Fibroblast of skin of scalp (primary cell): ENCODE measurements around the gene CACNA2D3.
A peak's percentile ranks its signal among the peaks of the same experiment; 100 is the strongest.

ENCODE experiments used
- DNase-seq: peaks from one replicate; pipeline ENCODE4 v3.0.0-alpha.2; 2013

CACNA2D3 gene

DNA sequence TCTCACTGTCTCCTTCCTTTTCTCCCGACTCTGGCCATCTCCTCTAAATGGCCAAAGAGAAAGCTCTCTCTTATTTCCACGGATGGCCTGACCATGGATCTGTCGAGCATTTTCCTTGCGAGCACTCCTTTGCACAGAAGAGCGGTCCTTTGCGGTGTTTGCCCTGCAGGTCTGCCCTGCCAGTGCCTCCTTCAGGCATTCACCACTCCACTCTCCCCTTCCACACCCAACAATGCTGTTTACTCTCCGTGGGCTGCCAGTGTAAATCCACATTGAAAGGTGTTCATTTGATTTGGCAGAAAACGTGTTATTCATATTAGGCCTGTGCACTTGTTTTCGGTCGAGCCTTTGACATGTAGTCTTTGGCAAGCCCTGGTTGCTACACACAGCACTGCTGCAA, 49.6 kb downstream of the CACNA2D3 start:
- no peak for DNase-seq

DNA sequence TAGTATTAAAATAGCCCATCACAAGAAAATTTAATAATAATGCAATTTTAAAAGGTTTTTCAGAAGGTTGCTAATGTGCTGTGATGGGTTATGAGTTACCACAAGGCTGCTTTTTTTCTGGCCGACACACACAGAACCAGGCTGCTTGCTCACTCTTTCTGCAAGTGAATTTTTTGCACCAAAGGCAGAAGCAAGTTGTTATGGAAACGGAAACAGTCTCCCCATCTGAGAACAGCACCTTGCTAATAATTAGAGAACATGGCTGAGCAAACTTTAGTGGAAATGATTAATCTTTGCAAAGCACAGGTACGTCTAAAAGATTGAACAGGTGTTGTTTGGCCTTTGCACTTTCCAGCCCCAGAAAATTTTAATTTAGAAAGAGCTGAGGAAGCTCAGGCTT, 51.0 kb downstream of the CACNA2D3 start:
- DNase-seq, result no peak

DNA sequence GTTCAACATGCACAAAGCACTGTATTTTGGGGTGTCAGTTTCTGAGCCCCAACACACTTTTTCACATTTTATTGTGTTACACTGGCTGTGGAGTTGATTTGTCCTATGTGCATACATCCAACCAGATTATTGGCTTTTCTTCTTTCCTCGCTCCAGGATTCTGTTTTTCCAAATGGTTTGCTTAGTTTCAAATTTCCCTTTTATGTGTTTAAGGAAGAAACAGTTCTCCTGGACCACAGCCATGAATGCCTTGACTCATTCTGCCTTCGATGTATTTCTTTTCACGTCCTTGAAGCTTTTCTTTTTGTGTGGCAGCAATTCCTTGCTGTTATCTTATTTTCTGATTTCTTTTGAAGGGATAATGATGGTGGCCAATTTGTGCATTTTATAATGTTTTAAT, 53.8 kb downstream of the CACNA2D3 start:
- DNase-seq, result no peak

DNA sequence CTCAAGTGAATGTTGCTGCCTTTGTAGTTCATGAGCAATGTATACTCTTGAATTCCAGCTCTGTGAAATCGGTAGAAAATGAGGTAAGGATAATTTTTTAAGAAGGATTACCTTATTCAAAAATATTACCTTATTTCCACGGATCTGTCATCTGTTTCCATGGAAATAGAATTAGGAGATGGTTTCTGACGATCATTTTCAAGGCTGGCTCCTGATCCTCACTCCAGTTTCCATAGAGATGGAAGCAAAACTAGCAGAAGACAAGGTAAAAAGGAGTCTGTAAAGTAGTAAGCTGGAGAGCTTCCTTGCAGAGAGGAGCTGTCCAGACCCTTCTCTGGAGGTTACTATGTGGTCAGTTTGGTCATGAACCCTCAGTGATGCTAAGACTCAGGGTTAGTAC, 55.5 kb downstream of the CACNA2D3 start:
- no peak for DNase-seq

DNA sequence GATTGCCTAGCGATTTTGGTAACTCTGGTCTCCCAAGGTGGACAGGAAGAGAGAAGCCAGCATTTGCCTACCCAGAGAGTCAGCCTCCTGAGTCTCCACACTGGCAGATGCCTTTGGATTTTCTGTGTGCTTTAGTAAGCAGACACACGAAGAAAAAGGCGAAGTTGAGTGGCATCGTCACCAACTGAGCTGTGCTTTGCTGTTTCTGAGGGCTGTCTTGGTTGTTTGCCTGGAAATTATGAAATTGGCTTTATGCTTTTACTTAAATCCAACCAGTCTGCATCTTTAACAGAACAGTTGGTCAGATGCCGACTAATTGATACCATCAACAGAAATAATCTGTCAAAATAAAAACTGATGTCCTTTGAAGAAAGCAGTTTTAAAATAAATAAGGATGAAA, 56.0 kb downstream of the CACNA2D3 start:
- no peak for DNase-seq

DNA sequence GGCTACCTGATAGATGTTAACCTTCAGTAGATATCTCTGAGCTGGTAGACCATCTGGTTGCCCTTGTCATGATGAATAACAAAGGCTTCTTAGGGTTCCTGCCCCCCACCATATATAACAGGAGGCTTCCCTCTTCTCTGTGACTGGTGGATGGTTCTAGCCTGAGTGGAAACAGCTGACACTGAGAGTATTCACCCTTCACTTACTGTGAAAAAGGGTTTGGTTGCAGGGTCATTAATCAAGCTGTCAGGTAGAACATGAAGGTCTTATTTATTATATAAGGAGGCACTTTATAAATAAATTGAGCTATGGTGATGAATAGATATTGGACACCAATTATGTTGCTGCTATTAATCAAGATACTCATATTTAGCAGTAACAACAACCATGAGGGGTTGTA, 58.6 kb downstream of the CACNA2D3 start:
- DNase-seq, result no peak

DNA sequence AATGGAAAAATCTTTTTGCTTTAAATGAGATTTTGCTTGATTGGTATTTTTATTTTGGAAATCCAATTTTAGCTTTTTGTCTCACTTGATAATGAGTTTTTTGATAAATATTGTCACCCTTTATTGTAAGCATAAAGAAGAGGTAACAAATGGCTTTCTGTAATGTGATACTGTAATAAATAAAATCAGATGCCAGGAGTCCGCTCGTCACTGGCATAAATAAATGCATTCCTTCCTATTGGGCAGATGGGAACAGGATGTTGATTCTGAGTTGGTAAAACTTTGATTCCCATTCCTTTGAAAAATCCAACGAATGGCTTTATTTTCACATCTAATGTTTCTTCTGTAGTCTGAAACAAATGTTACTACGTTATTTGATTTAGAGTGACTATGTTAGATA, 59.9 kb downstream of the CACNA2D3 start:
- DNase-seq, result no peak

DNA sequence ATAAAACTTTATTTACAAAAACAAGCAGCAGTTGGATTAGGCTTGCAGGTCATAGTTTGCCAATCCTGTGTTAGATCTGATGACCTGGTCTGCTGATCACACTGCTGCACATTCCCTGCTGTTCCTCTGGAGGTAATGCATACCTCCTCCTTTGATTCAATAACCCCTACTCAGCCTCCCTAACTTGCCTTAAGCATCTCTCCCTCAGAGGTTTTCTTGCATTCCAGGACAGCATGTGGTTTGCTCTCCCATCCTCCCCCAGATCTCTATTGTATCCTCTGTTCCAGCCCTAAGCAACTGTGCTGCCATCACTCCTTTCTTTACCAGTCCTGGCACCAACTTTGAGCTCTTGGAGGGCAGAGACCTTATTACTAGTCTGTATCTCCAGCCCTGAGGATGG, 63.4 kb downstream of the CACNA2D3 start:
- DNase-seq, result no peak

DNA sequence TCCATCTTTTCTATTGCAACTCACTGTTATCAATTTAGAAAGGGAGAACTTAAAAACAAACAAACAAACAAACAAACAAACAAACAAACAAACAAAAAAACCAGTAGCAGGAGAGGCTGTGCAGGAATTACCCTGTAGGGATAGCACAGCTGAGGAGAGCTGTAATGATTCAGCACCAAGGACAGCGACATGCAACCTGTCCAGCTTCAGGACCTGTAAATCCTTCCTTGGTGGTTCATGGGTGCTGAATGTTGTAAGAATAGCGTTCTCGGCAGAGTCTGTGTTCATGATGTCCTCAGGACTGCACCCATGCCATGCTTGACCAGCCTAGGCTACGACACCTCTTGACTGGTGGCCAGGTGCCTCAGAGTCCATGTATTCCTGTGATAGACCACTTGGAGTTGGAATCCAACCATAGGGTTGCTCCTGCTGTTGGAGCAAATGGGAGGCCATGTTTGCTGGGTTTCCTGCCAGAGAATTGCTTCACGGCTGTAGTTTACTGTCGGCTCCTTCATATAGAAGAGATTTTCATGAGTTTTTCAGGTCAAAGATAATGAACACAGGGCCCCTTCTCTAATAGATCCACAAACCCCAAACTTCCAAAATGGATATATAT, 65.9 kb downstream of the CACNA2D3 start:
- DNase-seq, result peak; percentile 57

DNA sequence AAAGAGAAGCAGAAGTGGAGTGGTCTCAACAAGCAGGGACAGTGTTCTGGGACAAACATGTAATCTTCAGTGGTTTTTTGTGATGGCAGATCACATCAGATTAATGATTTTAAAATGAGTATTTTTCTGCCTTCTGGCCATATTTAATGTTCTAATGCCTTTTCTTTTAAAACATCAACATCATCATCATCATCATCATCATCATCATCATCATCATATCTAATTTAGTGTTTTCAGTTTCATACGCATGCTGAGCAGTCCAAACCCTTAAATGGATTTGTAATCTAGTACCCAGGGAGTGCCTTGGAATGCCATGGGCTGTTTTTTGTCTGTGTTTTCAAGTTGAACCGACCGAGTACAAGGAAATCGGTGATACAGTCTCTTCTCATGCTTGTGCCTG, 68.9 kb downstream of the CACNA2D3 start:
- DNase-seq, result no peak

DNA sequence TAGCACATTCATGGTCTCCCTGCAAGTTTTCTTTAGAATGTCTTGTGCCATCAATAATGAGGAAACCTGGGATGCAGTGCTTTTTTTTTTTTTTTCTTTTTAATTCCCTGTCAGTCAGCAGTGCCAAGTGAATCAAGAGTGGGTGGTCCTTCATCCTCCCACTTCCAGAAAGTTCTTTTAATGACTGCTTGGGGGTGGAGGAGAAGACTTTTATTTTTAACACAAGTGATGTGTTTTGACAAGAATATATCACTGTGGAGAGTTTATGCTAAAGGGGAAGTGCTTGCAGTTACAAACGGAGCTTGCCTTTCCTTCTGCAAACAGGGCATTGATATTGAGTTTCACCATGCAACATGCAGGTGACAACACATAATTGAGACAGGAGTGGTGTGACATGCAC, 69.7 kb downstream of the CACNA2D3 start:
- no peak for DNase-seq

DNA sequence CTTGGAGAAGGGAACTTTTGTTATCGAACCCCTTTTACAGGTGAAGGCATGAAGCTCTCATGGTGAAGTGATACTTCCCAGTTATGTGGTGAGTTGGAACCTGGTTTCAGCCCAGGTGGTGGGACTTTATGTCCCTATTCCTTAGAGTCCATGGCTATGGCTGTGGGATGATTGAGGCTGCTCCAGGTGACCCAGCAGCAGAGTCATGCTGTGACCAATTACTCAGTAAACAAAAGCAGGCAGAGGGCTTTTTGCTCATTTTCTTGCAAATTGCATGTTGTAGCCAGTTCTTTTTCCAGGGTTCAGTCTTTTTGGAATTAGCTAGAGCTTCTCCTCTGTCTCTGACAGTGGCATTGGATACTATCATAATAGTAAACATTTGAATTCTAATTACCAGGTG, 70.7 kb downstream of the CACNA2D3 start:
- DNase-seq, result no peak

DNA sequence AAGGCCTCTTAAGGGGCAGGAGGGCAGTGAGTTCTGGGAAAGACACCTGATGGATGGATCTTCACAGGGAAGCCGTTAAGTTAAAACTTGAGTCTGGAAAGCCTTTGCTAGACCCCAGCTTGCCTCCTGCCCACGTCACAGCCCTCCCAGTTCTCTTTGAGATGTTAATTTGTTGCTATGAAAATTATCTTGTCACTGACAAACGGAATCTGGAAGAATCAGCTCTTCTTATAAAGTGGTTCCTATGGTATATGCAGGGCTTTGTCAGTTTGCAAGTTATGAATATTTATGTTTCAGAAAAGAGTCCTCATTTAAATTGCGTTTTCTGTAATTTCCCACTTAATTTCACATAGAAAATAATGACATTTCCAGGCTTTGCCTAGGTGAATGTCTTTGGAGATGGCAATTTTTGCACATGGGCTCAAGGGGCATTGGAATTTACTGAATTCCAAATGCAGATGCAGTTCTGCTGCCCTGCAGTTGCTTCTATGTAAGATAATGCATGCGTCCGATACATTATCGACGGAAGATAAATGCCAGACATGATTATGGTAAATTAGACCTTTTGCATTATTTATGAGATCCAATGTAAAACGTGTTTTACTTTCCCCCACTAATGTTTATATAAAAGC, 74.1 kb downstream of the CACNA2D3 start:
- no peak for DNase-seq

DNA sequence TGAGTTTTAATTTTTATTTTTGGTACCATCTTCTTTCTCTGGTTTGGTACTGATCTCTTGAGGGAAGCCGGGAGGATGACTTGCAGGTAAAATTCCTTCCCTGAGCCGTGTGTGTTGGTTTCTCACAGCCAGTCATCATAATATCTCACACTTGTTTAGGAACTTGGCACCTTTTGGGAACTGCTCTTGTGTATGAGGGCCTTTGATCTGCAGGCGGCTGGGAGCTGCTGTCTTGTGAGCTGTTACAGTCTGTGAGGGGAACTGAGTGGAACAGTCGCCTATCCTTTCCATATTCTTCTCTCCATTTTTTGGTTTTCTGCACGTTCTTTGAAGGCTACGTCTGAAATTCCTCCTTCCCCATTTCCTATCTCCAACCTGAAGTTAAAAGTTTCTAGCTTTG, 75.2 kb downstream of the CACNA2D3 start:
- no peak for DNase-seq

DNA sequence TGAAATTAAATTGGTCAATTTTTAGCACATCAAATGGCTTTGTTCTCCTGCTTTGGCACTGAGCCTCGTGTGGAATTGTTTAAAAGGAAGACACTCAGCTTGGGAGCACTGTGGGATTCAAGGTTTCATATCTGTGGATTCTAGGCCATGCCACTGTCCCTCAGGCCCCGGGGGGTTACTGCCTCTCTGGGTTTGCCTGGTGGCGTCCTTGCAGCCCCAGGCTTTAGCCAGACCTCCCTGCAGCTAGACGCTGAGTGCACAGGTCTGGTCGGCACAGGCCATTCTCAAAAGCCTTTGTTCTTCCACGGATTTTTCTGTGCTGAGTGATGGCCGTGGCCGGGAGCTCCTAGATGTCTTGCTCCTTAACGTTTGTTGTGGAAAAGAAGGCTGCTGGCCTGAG, 76.2 kb downstream of the CACNA2D3 start:
- no peak for DNase-seq

DNA sequence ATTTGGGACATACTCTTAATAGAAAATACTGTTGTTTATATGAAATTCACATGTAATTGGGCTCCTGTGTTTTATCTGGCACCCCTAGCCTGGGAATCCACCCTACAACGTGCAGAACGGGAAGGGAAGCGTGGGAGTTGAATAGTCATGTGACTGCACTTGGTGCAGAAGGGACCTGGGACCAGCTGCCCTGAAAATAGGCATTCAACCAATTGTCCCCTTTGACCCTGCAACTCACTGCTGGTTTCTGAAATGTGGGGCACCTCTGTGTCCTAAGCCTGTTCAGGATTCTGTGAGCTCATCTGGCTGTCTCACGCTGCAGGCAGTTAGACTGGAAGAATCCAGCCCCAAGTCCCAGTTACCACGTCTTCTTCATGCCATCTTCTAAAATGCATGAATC, 79.7 kb downstream of the CACNA2D3 start:
- no peak for DNase-seq

DNA sequence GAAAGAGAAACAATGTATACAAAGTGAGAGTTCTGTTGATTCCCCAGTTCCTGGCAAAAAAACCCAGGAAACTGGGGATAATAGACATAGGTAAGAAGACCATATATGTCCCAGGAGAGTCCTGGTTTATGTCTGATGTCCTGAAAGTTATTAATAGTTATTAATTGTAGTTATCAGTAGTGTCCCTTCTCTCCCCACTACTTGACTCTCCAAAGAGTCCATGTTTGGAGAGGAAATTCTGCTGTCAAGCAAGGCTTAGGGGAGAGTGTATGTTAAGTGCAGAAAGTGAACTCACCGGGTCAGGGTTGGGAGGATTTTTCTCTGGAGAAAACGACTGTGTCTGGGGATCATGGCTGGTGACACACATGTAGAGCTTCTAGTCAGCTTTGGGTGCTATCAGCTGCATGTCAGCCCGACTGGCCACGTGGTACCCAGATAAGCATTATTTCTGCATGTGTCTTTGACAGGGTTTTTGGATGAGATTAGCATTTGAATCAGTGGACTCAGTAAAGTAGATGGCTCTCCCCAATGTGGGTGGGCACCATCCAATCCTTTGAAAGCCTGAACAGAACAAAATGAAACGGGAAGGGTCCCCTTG, 80.4 kb downstream of the CACNA2D3 start:
- no peak for DNase-seq

DNA sequence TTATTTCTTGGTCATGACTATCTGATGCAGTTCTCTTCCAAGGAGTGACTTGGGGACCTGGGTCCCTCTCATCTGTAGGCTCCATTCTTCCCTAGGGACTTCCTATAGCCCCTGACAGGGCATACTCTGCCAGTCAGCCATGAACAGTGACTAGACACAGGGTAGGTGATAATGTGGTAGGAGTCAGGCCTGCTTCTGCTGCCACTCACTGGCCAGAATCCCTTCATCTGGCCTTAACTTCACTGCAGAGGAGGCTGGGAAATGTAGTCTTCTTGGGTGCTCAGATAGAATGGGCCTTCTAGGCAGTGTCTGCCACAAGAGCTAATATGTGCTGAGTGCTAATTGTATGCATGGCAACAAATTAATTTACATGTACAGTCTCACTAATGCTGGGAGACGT, 84.5 kb downstream of the CACNA2D3 start:
- no peak for DNase-seq

DNA sequence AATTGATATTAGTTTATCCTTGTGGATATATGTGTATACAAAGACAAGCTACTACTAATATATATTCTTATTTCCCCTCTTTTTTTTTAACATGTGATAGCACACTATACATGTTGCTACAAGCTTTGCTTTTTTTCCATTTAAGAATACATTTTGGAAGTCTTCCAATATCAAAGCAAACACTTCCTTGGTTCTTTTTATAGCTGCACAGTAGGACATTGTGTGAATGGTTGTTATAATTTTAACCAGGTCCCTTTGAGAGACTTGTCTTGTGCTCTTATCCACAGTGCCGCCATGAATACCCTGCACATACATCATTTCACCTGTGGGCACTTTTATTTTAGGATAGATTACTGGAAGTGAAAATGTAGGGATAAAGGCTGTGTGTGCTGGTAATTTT, 88.7 kb downstream of the CACNA2D3 start:
- no peak for DNase-seq

DNA sequence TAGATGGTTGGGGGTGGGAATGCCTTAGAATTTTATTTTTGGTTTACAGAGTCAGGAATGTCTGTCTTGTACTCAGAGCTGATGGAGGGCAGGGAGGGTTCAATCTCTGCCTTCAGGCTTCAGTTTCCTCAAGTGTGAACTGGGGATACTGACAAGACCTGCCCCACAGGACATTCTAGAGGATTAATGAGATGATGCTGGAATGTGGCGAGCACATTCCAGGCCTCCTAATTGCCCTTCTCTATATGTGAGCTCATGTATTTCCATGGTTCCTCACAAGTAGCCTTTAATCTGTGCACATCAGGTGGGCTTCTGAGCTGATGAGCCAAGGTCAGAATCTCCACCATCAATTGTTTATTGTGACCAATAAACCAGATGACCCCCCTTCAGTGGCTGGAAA, 90.4 kb downstream of the CACNA2D3 start:
- DNase-seq, result no peak

DNA sequence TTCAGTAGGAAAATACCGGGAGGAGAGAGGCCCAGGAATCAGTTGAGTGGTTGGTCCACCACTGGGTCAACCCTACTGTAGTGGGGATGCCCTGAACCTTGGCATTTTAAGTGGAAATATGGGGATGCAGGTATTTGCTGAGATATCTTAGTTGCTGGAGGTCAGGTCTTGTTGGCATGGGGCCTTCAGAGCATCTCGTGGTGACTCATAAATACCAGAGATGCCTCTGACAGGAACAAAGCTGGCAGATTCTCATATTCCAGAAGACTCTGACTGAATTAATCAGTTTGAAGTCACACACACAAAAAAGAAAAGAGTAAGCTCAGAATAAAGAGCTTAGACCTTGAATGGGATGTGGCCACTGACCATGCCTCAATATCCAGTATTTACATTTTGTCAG, 91.6 kb downstream of the CACNA2D3 start:
- peak; percentile 9 for DNase-seq

DNA sequence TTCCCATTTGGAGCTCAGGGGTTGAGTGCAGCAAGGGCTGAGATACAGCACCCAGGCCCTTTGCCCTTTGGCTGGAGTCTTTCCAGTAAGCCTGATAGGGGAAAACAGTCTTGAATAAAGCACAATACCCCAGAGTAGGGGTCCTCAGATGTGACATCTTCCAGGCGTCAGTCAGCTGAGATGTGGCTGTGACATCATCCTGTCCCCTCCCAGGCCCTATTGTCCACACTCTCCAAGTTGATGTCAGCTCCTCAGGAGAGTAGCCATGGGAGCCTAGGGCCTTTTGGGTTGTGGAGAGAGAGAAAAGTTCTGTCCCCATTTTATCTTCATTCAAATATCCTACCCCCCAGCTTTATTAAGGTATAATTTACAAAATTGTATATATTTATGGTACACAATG, 92.5 kb downstream of the CACNA2D3 start:
- DNase-seq, result no peak

DNA sequence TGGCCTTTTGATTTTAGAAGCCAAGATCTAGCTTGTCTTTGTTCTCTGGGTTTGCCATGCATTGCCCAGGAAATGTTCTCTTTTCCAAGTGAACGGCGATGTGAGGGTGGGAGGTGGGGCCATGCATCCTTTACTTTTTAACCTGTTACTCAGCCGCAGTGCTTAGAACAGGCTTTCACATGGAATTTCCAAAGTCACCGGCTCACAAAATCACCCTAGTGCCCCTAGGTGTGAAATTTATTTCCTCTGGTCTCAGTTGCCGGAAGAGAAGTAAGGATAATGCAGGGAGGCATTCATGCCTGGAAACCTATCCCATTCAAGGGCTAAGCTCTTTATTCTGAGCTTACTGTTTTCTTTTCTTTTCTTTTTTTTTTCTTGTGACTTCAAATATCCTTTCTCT, 93.2 kb downstream of the CACNA2D3 start:
- DNase-seq, result no peak

DNA sequence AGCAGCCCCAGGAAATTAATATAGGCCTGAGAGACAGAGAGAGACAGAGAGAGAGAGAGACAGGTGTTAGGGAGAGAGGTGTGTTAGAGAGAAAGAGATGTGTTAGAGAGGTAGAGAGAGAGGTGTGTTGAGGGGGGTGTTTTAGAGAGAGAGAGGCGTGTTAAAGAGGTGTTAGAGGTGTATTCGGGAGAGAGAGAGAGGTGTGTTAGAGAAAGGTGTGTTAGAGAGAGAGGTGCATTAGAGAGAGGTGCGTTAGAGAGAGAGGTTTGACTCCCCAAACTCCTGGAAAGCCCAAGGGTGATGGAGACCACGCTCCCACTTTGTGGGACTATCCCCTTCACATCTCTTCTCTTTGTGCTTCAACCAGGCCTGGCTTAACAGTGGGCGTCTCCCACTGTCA, 95.5 kb downstream of the CACNA2D3 start:
- DNase-seq, result no peak

DNA sequence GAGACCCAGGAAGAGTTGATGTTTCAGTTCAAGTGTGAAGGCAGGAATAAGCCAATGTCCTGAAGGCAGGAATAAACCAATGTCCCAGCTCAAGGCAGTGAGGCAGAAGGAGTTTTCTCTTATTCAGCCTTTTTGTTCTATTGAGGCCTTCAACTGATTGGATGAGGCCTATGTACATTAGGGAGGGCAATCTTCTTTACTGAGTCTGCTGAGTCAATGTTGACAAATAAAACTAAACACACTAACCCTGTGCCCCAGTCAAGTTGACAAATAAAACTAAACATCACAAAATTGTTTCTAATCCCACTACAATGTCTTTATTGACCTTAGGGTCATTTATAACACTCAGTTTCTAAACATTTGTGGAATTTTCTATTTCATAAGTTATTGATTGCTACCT, 100.0 kb downstream of the CACNA2D3 start:
- no peak for DNase-seq
